ENCODE data around the gene CAPN10.
A peak's percentile ranks its signal among the peaks of the same experiment; 100 is the strongest.

The CAPN10 gene

GRCh38 chr2:240603081-240603835, 16.7 kb downstream of the CAPN10 start:
- no peak for DNase-seq

GRCh38 chr2:240603846-240604245, 17.3 kb downstream of the CAPN10 start:
- DNase-seq: no peak

- no peak for DNase-seq
Observed at GRCh38 chr2:240604291-240604938, 17.9 kb downstream of the CAPN10 start.

GRCh38 chr2:240604939-240605716, 18.6 kb downstream of the CAPN10 start:
- DNase-seq: no peak

- no peak for DNase-seq
Observed at GRCh38 chr2:240605867-240606743, 19.6 kb downstream of the CAPN10 start.

GRCh38 chr2:240611601-240612210, 25.2 kb downstream of the CAPN10 start:
- peak in 1 of 5 experiments; percentile 79 for DNase-seq

- DNase-seq: no peak
Observed at GRCh38 chr2:240613781-240614180, 27.2 kb downstream of the CAPN10 start.

- no peak for DNase-seq
Observed at GRCh38 chr2:240614391-240614790, 27.9 kb downstream of the CAPN10 start.

- peak in 1 of 5 experiments; percentile 76 for DNase-seq
Observed at GRCh38 chr2:240615396-240615795, 28.9 kb downstream of the CAPN10 start.

- no peak for DNase-seq
Observed at GRCh38 chr2:240615820-240616547, 29.4 kb downstream of the CAPN10 start.

- peak in 1 of 5 experiments; percentile 42 for DNase-seq
Observed at GRCh38 chr2:240616860-240617666, 30.5 kb downstream of the CAPN10 start.

- no peak for DNase-seq
Observed at GRCh38 chr2:240618776-240619175, 32.2 kb downstream of the CAPN10 start.

GRCh38 chr2:240619506-240620148, 33.1 kb downstream of the CAPN10 start:
- DNase-seq: no peak

- no peak for DNase-seq
Observed at GRCh38 chr2:240620149-240620731, 33.7 kb downstream of the CAPN10 start.

- no peak for DNase-seq
Observed at GRCh38 chr2:240620859-240621258, 34.3 kb downstream of the CAPN10 start.

- DNase-seq: no peak
Observed at GRCh38 chr2:240622060-240622411, 35.5 kb downstream of the CAPN10 start.

- DNase-seq: peak in 3 of 5 experiments; percentile 34 to 84 (median 47)
Observed at GRCh38 chr2:240622531-240623235, 36.1 kb downstream of the CAPN10 start.

- DNase-seq: no peak
Observed at GRCh38 chr2:240623531-240624010, 37.0 kb downstream of the CAPN10 start.
